GM12864 (cell line): Measurements from ENCODE around the gene LONP2.

Source experiments
- DNase-seq: peaks from one replicate; pipeline ENCODE4 v3.0.0-alpha.2; 2011; ENCODE audit warnings: low read depth
- H3K4me3 ChIP-seq: 2 replicates; pipeline ENCODE4 v1.5.1; 2011; ENCODE audit warnings: mild to moderate bottlenecking, low read depth, low read length, control low read depth
- TF ChIP-seq, protein P1 (sequence below): IDR thresholded peaks from 2 replicates; pipeline ENCODE4 v1.5.1; 2011; ENCODE audit warnings: low read depth, mild to moderate bottlenecking, moderate library complexity, low read length, control low read depth, inconsistent platforms; ENCODE audit errors: missing control alignments

LONP2 gene

DNA sequence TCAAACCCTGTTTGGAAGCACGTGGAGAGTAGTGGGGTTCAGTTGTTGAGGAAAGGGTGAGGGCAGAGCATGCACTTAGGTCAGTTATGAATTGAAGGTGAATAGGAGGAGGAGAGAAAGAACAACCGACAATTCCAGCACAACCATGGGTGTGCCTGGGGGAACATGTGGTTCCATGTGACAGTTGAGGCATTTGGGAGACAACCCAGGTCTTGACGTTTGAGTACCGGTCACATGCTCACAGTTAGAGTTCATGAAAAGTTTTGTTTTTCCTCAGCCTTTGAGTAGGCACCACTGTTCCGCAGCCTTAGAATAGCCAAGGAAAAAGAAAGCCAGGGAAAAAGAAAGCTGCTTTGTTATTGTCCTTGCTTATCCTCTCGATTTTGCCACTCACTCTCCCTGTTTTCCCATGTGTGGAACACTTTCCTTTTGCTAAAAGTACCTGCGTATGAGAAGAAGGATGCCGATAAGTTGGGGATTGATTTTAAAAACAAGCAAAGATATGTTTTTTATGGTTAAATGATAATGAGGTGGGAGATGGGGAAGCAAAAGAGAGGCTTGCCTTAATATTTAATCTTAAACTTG lies 28.8 kb downstream of the LONP2 start:
- H3K4me3 ChIP-seq, result no peak overlapping the region
- TF ChIP-seq, protein P1, sequence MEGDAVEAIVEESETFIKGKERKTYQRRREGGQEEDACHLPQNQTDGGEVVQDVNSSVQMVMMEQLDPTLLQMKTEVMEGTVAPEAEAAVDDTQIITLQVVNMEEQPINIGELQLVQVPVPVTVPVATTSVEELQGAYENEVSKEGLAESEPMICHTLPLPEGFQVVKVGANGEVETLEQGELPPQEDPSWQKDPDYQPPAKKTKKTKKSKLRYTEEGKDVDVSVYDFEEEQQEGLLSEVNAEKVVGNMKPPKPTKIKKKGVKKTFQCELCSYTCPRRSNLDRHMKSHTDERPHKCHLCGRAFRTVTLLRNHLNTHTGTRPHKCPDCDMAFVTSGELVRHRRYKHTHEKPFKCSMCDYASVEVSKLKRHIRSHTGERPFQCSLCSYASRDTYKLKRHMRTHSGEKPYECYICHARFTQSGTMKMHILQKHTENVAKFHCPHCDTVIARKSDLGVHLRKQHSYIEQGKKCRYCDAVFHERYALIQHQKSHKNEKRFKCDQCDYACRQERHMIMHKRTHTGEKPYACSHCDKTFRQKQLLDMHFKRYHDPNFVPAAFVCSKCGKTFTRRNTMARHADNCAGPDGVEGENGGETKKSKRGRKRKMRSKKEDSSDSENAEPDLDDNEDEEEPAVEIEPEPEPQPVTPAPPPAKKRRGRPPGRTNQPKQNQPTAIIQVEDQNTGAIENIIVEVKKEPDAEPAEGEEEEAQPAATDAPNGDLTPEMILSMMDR, result no peak
- no peak for DNase-seq

DNA sequence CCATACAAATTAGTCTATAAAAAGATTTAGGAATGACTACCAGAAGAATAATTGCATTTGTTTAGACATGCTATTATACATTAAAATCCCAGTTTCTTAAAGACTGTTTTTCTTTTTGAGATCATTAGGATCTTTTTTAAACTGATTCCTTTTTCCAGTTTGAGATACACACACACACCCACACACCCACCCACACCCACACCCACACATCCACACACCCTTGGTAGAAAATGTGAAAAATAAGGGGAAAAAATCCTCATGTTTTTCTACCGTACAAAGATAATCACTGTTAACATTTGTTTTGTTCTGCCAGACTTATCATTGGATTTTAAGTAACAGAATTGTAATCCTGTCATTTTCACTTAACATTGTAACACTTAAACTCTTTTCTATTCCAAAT lies 30.4 kb downstream of the LONP2 start:
- DNase-seq, result no peak
- no peak overlapping the region for H3K4me3 ChIP-seq
- TF ChIP-seq, protein P1, result no peak

DNA sequence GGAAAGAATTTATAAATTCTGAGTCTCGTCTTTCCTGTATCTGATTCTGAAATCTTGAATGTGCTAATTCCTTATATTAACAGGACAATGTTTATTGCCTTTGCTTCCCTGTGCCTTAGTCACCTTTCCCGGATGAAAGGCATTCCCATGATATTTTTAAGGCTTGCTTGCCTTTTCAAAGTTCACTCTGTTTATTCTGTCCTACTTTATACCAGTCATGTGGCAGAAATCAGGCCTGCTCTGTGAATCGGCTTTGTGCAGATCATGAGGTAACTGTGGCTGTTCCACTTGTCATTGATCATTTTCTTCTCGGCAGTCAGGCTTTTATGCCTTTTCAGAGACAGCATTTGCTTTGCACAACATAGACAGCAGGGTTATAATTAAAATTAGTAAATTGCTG lies 32.0 kb downstream of the LONP2 start:
- no peak for DNase-seq
- TF ChIP-seq, protein P1, result no peak

DNA sequence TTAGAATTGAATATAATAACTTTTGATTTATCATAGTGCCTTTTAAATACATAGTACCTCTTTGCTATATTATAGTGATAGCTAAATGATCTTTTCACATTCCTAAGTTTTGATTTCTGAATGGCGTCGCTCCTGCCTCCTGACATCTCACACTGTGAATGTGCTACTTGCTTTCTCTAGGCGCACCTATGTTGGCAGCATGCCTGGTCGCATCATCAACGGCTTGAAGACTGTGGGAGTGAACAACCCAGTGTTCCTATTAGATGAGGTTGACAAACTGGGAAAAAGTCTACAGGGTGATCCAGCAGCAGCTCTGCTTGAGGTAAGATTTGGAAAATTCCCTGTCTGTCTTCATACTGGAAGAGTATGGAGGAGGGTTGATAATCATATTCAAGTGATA lies 33.1 kb downstream of the LONP2 start:
- TF ChIP-seq, protein P1, result no peak

More for the DNA sequence above, 32.0 kb downstream of the LONP2 start:
- H3K4me3 ChIP-seq, result no peak overlapping the region

DNA sequence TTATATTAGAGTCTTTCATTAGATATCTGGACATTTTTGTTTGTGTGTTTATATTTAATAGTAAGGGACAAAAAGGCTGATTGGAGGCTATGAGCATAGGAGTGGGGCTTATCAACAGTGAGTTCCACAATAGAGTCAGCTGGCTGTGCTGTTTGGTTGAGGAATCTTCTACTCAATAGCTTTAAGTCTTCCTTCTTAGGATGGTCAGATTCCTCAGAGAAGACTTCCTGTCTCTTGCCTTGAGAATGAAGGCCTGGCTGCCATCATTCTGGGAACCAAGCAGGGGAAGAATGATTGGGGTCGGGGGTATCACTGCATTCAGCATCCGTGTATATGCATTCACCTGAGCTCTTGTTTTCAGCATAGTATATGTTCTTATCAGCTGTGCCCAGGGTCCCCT lies 35.1 kb downstream of the LONP2 start:
- DNase-seq, result no peak
- no peak overlapping the region for H3K4me3 ChIP-seq
- TF ChIP-seq, protein P1, result no peak

More for the DNA sequence above, 33.1 kb downstream of the LONP2 start:
- DNase-seq, result no peak
- no peak overlapping the region for H3K4me3 ChIP-seq

DNA sequence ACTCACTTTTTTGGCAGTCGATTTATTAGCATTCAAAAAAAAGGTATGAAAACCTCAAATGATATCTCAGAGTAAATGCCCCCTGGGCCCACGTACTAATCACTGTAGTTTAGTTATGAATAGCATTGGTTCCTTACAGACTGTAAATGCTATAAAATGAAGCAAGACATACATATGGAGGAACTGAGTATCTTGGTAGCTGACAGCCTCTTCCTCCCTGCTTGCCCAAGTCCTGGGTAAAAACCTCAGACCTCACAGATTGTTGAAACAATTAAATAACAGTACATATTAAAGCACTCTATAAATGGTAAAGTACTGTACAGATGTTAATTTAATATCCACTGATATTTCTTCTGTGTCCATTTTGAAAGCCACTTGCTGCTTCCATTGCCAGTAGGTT lies 36.4 kb downstream of the LONP2 start:
- no peak for DNase-seq
- TF ChIP-seq, protein P1, result no peak
- no peak overlapping the region for H3K4me3 ChIP-seq

DNA sequence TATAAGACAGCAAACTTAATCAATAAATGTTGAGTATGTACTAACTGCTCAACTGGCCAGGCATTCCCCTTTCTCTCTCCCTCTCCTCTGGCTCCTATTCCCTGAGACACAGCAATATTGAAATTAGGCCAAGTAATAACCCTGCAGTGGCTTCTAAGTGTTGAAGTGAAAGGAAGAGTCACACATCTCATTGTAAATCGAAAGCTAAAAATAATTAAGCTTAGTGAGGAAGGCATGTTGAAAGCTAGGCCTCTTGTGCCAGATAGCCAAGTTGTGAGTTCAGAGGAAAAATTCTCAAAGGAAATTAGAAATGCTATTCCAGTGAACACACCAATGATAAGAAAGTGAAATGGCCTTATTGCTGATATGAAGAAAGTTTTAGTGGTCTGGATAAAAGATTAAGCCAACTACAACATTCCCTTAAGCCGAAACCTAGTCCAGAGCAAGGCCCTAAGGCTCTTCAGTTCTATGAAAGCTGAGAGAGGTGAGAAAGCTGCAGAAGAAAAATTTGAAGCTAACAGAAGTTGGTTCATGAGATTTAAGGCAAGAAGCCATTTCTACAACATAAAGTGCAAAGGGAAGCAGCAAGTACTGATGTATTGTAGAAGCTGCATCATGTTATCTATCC lies 38.6 kb downstream of the LONP2 start:
- TF ChIP-seq, protein P1, result no peak
- no peak overlapping the region for H3K4me3 ChIP-seq
- no peak for DNase-seq
